Epidermal melanocyte (primary cell): Measurements from ENCODE around the gene RFLNA.

Source experiments
- DNase-seq: peaks from one replicate; pipeline ENCODE4 v3.0.0; 2011; ENCODE audit warnings: low spot score; ENCODE audit not compliant: insufficient read length

Gene RFLNA, protein sequence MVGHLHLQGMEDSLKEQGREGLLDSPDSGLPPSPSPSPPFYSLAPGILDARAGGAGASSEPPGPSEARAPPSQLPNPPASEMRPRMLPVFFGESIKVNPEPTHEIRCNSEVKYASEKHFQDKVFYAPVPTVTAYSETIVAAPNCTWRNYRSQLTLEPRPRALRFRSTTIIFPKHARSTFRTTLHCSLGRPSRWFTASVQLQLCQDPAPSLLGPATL

GRCh38 chr12:124294780-124295341, at the start of gene RFLNA:
Gene RFLNA, plus strand, starts transcription at chr12:124295093. Its CDS starts 337 bp downstream, at chr12:124295430.
- DNase-seq = no peak

DNA sequence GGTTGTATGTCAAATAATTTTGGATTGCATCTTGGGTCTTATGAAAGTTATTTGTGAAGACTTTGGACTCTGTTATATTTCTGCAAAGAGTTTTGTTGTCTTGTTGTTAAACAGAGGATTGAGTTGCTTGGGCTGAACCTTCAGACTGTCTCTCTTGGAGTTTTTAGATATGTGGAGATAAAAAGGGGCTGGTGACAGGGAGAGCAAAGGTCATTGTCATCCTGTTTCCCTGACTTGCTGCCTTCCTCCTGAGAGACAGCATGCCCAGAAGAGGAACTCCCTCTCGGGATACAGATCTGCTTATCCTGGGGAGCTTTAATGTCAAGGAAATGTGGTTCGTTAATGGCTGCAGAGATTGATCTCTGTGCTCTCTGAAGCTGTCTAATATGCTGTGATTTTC, 47.6 kb upstream of the RFLNA start:
- DNase-seq = no peak

DNA sequence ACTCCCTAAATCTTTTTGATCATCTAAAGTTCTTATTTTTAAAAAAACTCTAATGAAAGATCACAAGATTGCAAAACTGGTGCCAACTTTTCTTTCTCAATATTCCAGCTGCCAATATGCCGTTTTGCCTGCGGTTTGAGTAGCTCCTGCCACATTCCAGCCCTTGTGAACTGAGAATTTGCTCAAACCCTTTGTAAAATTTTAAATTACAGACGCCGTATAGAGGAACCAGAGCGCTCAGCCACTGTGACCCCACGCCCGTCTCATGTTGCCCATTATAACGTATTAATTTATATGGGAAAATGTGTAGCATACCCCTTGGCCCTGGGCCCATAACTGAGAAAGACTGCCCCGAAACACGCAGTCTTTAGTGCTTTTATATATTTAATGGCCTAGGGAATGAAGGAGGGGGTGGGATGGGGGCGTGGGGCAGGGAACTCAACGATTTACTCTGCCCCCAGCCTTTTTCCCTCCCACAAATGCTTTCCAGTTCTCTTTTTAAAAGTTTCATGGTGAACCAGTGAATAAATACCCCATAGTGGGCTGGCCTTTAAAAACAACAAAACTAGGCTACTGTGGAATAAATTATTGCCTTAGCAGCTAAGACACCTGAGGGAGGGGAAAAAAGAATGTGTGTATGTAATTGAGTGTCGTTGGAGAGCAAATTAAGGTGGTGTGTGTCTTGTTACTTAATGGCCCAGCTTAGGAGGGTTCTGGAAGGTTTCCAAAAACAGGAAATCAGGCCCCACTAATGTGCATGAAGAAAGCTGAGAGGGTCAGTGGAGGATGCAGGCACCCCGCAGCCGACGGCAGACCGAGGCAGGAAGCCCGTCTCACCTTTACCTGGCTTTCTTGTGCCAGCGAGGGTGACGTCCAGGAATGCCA, 45.7 kb upstream of the RFLNA start:
- peak; percentile 87 for DNase-seq

DNA sequence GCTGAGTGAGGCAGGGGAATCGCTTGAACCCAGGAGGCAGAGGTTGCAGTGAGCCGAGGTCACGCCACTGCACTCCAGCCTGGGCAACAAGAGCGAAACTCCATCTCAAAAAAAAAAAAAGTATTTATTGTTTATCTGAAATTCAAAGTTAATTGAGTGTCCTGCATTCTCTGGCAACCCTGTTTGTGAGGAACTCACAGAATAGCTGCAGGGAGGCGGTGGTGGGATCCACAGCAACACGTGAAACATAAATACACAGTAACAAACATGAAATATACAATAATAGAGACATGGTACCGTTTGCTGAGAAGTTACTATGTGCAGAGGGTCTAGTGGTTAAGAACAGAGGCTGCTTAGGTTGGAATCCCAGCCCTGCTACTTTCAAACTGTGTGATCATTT, 43.7 kb upstream of the RFLNA start:
- DNase-seq = no peak

- DNase-seq = no peak
Measured at GRCh38 chr12:124252964-124253363, 41.9 kb upstream of the RFLNA start.

DNA sequence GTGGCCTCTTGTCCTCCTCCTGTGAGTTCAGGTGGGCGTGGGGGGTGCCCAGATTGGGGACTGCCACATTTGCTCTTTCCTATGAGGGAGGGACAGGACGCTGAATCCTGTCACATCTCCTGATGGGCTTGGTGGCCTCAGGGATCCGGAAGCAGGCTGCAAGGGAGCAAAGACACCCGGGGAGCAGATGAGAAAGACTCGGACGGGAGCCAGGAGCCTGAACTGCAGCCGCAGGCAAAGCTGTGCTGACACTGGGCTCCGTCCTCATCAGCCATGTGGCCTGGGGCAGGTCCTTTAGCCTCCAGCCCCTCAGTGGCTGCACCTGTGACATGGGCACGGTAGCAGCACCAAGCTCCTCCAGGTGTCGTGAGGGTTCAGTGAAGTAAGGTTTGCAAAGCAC, 40.8 kb upstream of the RFLNA start:
- no peak for DNase-seq

GRCh38 chr12:124259154-124260066, 35.5 kb upstream of the RFLNA start:
- no peak for DNase-seq

- no peak for DNase-seq
Measured at GRCh38 chr12:124261885-124262284, 33.0 kb upstream of the RFLNA start.

DNA sequence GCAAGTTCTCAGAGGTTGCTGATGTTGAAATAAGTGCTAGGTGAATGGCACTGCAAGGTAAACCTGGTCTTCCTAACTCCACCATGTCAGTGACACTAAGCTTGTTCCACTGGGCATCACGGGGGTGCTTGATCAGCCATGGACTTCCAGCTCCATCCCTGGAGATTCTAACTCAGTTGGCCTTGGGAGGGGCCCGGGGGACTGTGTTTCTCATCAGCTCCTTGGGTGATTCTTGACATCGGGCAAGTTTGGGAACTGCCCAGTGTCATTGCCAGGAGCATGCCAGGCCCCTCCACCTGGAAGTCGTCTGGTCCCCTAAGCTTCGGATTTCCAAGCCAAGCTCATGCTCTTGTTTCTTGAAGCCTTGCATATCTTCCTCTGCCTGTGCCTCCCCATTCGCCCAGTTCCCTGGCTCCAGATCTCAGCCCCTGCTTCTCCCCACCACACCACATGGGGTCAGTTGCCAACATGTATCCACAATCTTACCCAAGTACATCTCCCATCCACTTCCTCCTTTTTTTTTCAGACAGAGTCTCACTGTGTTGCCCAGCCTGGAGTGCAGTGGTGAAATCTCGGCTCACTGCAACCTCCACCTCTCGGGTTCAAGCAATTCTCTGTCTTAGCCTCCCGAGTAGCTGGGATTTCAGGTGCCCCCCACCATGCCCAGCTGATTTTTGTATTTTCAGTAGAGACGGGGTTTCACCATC, 30.7 kb upstream of the RFLNA start:
- DNase-seq = no peak

GRCh38 chr12:124264879-124265278, 30.0 kb upstream of the RFLNA start:
- DNase-seq = no peak

DNA sequence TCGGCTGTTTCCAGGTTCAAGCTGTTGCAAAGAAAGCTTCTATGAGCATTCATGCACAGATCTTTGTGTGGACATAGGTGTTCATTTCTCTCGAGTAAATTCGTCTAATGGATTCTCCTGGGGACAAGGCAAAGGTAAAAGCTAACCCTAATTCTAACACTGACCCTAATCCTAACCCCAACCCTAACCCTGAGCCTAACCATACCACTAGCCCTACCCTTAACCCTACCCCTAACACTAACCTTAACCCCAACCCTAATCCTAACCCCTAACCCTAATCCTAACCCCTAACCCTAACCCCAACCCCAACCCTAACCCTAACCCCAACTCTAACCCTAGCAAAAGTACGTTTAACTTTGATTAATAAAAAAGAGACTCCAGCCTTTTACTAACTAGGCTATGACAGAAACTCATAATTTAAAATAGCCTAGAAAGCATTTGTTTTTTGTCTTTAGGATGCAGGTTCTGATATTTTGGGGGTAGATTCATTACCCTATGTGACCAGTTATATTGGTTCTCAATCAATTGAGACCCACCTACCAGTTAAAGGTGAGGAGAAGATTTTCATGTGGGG, 27.6 kb upstream of the RFLNA start:
- DNase-seq = no peak

- no peak for DNase-seq
Measured at GRCh38 chr12:124270671-124271070, 24.2 kb upstream of the RFLNA start.

DNA sequence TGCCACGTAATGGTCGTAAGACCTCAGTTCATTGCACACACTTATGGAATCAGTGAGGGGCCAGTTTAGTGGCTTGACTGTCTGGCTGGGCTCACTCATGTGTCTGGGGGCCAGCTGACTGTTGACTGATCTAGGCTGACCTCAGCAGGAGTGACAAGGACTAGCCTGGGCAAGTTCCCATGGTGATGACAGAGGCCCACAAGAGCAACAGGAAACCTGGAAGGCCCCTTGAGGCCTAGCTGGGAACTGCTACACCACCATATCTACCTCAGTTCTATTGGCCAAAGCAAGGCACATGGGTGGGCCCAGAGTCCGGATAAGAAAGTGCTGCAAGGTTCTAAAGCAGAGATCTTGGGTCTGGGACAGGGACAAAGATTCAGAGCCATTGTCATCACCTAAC, 21.3 kb upstream of the RFLNA start:
- no peak for DNase-seq

- DNase-seq = no peak
Measured at GRCh38 chr12:124276337-124276736, 18.6 kb upstream of the RFLNA start.

DNA sequence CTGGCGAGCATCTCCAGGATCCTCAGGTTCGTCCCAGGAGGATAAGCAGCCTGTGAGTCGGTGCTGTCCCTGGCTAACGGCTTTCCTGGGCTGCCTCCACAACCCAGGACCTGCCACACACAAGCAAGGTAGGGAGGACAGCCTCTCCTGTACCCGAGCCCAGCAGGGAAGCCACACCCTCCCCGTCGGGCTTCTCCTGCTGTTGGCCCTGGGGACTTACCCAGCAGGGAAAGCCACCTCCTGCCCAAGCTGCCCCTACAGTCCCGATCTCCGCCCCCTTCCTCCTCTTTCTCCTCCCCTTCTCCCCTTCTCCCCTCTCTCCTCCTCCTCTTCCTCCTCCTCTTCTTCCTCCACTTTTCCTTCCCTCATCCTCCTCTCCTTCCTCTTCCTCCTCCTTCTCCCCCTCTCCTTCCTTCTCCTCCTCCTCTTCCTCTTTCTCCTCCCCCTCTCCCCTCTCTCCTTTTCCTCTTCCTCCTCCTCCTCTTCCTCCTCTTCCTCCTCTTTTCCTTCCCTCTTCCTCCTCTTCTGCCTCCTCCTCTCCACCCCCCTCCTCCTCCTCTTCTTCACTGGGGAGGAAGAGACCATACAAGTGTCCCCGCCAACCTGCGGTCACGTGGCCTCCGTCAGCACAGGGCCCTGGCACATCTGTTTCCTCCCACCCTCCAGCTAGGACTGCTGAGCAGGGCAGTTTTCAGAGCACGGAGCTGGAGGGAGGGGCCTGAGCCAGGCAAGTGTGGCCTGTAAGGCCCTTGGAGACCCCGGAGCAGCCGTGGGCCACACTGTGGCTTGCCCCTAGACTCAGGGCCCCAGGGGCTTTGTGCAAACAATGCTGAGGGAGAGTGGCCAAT, 17.3 kb upstream of the RFLNA start:
- DNase-seq = no peak

DNA sequence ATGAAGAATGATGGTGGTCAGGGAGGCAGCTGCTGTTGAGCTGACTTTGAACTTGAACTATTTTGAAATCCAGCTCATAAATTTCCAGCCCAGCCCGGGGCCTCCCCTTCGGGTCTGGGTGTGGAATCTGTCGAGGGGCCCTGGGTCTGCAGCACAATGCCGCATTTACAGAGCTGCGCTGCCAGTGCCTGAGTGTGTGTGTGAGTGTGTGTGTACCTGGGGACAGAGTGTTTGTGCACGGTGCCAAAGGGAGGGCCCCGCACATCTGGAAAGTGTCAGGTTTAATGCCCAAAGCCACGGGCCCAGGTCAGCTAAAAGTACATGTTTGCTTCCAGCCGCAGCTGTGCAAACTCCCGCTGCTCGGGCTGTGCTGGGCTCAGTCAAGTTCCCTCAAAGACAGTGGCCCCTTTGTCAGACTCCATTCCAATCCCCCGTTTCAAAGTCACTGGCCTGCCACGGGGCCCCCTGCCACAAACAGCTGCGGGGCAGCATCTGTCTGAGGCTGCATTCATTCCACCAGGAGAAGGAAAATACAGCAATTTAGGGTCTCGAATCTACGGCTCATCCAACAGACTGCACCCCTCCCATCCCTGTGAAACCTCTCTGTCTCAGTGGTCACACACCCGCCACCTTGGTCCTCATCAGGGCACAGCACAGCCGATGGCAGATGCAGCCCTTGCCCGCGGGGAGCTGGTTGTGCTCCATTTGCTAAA, 16.3 kb upstream of the RFLNA start:
- peak; percentile 61 for DNase-seq

DNA sequence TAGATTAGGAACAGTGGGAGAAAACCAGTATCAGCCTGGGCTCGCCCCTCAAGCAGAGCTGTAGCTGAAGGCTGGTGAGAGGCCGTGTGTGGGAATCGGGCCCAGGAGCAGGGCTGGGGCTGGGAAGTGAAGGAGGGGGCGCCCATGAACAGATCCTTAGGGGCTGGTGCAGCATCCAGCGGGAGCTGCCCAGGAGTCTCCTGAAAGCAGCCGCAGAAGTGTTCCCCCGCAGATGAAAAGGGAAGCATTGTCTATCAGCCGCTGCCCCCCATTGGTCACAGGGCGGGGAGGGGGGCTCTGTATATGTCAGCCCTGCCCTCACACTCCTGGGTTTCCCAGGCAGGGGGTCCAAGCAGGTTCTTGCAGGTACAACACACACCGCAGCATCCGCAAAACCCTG, 15.6 kb upstream of the RFLNA start:
- no peak for DNase-seq

DNA sequence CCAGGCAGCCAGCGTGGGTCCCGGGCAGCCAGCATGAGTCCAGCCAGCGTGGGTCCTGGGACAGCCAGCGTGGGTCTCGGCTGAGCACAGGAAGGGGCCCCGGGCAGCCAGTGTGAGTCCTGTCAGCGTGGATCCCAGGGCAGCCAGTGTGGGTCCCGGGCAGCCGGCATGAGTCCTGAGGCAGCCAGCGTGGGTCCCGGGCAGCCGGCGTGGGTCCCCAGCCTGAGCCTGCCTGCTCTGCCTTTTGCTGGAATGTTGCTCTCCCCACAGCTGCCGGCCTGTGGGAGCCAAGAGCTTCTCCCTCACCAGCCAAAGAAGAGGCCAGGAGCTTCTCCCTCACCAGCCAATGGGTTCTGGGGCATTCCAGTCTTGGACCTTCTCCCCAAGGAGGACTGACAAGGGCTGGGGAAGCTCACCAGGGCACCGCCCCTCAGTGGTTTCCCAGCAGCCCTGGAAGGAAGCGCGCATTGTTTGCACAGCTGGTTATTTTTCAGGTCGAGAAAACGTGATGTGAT, 15.0 kb upstream of the RFLNA start:
- no peak for DNase-seq

GRCh38 chr12:124281309-124281708, 13.6 kb upstream of the RFLNA start:
- DNase-seq = no peak
